HG02798 (cell line): ENCODE data around the gene CHD9.

Experiments used
- ATAC-seq: cut with Tn5 transposase; IDR thresholded peaks from one replicate; pipeline ENCODE4 v1.9.1; 2021; ENCODE audit warnings: mild to moderate bottlenecking; ENCODE audit not compliant: unreplicated experiment, poor library complexity

The CHD9 gene

DNA sequence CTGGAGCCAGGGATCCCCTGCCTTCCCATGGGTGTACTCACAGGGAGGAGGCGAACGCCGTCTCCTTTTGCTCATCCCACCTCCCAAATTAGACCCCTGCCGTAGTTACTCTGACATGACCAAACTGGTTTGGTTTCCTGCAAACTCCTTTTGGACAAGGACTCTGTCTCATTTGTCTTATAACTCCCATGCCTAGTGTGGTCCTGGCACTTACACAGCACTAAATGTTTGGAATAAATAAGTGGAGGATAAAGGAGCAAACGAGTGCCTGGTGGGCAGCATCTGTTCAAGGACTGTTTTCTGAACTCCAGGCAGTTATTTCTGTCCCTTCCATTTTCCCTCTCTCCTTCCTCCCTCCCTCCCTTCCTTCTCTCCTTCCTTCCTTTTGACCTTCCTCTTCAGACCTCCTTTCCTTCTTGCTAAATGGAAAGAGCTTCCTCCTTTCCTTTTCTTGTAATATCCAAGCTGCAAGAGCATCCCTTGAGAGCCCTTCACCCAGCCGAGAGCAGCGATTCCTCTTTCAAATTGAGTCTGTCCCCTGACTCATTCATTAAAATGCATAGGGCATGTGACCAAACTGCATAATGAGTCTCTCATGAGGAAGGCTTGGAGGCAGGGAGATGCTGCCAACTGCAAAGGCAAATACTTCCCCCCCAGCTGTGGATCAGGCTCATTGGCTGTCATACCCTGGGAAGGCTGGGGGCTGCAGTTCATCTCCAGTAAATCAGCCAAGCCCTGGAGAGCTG lies 36.8 kb downstream of the CHD9 start:
- ATAC-seq = peak; percentile 59

DNA sequence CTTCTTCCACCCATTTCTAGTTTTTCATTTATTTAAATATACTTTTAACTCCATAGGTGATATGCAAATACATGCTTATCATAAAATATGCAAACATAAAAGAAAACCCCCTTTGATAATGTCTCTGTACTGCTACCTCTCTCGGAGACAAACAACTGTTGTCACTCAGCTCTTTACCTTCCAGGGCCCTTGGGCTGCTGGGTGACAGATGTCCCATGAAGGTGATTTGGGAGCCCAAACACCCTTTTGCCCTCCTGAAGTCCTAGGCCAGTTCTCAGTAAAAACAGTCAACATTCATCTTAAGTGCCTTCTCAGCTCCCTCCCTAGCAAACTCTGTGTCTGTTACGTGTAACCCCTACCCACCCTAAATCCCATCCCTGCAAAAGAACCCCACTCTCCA lies 37.5 kb downstream of the CHD9 start:
- ATAC-seq = no peak

DNA sequence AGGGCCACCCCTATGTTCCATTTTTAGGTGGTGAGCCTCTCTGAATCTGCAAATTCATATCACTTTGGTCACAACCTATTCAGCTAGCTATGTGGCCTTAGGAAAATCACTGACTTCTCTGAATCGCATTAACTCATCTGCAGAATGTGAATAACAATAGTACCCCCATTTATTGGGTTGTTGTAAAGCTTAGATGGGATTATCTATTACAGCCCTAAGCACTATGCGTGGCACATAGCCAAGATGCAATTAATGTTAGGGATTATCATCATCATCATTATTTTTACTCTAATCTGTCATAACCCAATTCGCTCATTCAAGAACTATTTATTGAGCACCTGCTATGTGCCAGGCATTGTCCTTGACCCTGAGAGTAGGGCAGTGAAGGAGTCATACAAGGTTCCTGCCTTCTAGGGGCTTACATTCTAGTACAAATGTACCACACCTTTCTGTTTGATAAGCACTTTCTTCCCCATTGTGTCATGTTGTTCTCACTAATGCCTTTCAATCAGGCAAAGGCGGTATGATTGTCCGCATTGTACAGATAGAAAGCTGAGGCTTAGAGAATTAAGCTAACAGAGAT lies 38.5 kb downstream of the CHD9 start:
- ATAC-seq = no peak

DNA sequence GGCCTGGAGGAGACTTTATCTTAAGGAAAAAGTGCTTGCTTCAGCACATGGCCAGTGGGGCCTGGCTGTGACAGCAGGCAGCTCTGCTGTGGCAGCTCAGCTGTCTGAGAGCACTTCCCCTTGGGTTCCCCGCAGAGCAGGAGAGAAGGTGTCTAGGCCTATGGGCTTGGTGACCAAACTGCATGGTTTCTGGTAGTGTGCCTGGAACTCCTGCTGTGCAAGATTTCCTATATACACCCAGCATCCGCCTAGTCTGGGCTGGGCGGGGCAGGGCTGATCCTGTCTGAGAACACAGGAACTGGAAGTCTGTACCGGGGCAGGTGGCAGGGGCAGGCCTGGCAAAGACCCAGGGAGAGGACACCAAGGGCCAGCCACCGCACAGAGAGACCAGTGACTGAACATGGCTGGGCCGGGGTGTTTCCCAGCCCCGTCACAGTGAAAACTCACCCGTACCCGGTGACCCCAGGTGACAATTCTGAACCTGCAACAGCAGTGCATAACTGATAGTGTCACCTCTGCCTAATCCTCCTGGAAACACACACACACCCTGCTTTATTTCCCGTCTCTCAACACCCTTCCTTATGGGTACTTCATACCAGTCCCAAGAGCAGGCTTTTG lies 39.3 kb downstream of the CHD9 start:
- peak; percentile 49 for ATAC-seq

DNA sequence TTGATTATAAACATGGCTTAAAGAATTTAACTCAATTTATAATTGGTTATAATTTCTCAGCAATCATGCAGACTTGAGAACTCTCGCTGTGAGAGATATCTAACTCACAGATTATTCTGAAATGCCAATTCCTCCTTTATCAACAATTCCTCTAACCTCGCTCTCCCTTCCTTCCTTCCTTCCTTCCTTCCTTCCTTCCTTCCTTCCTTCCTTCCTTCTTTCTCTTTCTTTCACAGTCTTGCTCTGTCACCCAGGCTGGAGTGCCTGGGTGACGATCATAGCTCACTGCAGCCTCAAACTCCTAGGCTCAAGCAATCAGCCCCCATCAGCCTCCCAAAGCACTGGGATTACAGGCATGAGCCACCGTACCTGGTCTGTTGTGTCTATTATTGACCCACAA lies 42.4 kb downstream of the CHD9 start:
- no peak for ATAC-seq

DNA sequence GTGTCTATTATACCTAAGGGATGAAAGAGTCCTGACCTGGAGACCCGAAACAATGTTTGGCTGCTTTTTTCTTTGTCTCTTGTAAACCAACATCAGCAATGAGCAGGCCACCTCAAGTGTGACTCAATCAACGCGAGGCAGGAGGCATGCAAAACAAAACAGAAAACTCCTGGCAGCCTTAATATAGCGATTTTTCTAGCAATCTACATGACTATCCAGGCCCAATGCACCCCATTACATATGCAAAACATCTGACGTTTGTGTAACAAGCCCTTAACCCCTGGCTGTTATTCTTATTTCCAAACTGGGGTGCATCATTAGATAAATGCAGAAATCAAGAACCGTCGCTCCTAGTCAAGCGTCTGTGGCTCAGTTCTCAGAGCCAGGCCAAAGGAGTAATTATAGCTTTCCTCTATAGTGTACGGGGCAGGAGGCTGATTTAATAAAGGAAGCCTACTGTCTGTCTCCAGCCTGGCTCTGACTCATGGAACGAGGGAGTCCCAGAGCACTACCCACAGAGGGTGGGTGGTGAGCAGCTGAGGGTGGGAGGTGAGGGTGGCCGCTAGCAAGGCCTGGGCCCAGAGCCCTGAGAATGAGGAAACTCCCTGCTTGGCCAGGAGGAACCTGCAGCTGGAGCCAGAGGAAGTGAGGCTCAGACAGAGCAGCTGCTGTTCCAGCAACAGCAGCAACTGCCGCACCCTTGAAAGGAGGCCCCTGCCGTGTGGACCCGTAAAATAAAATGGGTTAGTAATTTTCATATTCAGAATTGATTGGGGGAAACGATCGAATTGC lies 43.9 kb downstream of the CHD9 start:
- ATAC-seq = peak; percentile 69

DNA sequence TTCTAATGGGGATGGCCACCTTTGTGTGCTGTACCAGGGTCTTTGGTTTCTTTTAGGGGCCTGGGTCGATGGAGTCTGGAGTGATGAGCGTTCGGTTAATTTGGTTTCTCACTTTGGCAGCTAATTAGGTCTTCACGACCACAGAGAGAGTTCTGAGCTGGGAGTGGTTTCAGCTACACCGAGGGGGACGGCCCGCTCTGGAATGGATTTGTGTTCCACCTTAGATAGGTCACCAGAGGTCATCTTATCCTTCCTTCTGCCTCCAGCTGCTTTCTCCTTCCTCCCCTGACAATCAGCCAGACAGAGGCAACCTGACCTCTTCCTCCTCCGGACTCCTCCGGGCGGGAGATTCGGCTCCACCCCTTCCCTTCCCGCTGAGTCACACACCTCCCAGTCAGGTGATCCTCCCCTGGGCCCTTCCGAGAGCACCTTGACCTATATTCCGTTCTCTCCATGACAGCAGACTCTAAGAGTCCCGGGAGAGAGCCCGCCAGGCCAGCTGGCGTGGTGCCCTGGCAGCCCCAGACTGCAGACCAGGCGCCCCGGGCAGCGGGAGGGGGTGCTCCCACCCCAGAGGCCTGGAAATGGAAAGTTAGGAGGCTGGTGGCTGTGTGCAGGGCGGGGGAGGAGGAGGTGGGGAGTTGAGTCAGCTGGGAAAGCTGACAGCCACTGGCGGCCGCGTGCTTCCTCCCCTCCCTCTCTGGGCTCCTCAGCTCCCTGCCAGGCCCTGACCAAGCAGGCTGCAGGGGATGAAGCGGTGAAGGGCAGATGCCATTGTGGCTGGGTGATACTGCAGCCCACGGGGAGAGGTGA lies 44.7 kb downstream of the CHD9 start:
- ATAC-seq = peak; percentile 57

DNA sequence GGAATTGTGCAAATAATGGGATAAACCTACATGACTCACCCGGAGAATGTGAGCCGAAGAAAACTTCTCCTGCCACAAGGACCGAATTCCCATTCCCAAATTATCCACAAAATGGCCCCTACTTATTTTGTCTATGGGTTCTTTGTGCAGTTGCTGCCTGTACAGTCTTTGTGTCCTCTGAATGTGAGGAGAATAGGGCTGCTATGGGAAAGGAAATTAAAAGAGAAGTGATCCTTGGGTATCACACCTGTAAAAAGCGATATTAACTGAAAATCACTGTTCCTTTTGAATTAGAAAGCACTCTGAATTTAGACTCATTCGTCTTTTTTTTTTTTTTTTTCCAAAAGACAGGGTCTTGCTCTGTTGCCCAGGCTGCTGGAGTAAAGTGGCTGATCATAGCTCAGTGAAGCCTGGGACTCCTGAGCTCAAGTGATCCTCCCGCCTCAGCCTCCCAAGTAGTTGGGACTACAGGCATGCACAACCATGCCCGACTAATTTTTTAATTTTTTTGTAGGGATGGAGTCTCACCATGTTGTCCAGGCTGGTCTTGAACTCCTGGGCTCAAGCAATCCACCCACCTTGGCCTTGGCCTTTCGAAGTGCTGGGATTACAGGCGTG lies 45.4 kb downstream of the CHD9 start:
- ATAC-seq = no peak

DNA sequence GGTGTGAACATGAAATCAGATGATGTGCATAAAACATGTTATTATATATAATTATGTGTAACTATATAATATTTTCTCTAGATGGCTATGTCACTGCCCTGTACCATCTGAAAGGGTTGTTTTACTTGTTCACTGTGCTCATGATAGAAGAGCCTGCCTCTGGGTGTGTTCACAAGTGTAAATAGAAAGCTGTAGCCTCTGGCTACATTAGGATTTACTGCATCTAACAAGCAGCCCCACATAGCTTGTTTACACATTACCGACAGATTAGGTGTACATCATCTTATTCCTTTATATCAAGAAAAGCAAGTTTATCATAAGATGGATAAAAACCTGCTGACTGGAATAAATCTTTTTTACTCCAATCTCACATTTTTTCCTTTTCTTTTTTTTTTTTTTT lies 46.1 kb downstream of the CHD9 start:
- ATAC-seq = no peak

DNA sequence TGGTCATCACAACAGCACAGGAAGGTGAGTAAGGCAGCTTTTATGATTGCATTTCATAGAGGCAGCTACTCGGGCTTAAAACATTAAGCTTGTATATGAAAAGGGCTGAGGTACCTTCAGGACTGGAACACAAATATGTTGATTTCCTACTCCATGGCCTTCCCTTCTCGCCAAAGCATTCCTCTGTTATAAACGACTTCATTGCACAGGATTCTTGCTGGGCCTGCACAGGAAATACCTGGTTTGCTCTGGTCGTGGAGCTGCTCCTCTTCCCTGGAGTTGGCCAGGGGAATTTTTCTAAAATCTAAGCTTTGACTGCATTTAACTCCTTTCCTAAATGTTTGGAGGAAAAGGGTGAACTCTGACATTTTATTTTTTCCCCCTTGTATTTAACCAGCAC lies 49.0 kb downstream of the CHD9 start:
- ATAC-seq = no peak

DNA sequence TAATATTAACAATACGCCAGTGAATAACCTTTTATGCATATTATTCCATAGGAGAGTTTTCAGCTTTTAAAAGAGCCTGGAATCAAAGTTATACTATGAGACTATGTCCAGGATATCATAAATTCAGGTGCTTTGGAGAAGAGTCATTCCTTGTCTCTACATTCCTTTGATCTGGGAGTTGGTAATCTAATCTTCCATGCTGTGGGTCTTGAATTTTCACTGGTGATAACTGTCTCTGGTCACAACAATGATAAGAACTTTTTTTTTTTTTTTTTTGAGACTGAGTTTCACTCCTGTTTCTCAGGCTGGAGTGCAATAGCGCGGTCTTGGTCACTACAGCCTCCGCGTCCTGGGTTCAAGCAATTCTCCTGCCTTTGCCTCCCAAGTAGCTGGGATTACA lies 50.8 kb downstream of the CHD9 start:
- ATAC-seq = no peak

DNA sequence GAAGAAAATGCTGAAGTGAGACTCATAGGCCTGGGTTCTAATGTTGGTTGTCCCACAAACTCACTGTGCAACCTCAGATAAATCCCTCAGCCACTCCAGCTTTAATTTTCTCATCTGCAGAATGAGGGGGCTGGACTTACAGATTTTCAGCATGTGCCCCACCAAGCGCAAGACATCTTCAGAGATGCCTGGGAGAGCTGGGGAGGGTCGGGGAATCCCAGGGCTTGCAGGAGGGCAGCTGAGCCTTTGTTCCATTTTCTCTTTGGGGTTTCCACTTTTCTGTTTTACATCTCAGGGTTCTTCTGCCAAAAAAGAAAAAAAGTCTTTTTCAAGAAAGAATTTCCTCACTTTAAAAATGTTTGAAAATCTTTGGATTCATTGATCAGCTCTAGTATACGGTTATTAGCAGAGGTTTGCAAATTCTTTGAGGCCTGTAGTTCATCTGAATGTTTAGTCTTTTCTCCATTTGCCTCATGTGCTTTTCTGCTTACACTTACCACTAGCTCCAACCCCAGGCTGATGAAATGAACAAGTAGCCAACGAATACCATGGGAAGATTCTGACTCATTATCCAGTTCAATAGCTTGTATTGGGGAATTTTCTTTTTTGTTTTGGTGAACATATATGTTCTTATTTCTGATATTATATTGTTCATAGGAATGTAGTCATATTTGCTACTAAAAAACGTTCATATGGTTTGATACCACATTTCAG lies 56.4 kb downstream of the CHD9 start:
- peak; percentile 56 for ATAC-seq

DNA sequence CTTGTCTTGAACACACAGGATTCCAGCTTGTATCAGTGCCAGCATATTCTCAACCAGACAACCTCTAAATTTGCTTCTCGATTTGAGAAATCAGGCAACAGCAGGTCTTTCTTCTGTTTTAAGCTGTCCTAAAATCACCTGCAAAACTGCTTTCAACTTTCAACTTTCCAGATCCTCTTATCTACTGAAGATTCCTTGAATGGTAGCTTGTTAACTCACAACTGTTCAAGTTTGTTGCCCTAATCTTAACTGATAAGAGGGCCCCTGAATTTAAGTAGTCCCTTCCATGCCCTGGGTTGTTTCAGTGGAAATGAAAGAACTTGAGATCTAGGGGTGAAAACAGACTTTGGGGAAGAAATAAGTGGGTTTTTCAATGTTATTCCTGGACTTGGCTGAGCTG lies 57.2 kb downstream of the CHD9 start:
- ATAC-seq = no peak

DNA sequence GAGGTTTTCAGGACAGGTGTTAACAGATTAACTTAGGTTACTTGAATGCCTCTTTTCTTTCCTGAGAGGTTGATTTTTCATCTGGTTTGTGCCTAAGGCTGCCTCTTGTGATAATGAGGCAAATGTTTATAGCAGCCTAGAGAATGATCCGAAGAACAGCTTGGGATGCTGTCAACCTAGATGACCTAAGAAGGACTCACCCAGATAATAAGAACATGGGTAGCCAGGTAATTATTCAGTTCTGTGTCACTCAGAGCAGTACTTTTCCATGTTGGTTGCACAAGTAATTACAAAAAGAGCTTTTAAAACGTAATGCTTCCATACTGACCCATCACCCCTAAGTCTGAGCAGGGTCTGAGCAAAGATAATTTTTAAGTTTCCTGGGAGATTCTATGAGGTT lies 60.3 kb downstream of the CHD9 start:
- no peak for ATAC-seq

DNA sequence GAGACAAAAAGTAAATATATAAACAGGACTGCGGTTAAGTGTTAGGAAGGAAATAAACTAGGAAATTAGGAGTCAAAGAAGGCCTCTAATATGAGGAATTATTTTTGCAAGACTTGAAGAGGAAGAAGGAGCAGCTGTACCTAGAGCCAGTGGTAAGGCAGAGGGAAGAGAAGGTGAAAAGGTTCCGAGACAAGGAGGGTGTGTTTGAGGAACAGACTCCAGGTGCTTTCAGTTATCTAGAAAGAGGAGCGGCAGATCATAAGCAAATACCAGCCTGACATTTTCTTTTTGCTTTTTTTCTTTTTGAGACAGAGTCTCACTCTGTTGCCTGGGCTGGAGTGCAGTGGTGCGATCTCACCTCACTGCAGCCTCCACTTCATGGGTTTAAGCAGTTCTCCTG lies 61.0 kb downstream of the CHD9 start:
- ATAC-seq = no peak

DNA sequence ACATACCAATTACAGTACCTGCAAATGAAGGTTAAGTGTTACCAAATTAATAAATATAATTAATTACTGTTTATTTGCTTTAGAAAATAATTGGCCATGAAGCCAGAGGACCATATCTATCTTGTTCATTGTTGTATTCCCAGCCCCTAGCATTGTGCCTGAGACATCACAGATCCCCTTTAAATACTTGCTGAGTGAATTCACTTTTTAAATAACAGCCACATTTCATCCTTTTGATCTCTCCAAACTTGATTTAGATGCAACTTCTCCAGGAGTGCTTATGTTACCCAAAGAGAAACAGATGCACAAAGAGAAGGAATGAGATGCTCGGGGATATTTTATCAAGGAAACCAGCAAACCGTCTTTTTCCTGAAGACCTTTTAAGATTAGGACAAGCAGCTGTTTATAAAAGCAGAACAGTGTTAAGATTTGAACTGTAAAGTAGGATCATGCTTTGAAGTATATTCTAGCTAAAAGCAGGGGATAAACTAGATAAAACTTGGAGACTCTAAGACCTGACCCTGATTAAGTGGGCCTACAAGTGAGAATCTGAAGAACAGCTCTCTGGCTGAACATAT lies 66.3 kb downstream of the CHD9 start:
- no peak for ATAC-seq

DNA sequence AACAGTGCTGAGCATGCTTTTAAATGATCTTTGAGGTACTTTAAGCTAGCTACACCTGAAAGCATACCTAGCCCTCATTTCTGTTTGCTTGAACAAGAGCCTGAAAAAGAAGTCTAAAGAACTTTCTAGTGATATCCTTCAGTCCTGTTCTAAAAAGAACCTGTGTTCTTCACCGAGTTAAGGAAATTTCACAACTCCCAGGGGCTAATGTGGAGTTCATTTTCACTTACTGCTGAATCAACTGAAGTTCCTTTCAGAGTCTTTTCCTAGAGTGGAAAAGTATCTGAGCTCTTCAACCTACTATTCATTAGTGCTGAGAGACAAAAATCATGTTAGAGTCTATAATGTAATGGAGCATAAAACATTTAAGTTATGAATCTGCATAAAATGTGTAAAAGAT lies 66.9 kb downstream of the CHD9 start:
- ATAC-seq = no peak

DNA sequence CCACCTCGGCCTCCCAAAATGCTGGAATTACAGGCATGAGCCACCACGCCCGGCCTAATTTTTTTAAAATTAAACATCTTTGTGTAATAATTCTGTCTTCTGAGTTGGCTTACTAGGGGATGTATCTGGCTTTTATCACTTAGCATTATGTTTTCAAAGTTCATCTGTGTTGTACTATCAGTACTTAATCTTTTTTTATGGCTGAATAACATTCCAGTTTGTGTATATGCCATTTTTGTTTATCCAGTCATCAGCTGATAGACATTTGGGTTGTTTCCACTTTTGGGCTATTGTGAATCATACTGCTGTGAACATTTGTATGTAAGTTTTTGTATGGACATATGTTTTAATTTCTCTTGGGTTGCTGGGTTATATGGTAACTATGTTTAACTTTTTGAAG lies 69.0 kb downstream of the CHD9 start:
- ATAC-seq = no peak

DNA sequence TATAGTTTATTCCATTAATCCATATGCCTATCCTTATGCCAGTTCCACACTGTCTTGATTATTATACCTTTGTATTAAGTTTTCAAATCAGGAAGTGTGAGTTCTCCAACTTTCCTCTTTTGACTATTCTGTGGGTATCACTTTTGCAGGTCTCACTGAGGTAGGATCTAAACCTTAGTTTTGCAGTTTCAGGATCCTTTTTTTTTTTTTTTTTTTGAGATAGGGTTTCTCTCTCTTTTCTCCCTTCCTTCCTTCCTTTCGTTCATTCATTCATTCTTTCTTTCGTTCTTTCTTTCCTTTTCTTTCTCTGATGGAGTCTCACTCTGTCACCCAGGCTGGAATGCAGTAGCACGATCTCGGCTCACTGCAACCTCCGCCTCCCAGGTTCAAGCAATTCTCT lies 71.6 kb downstream of the CHD9 start:
- no peak for ATAC-seq
